ENCODE data around the gene KLHDC8B.

Gene KLHDC8B

GRCh38 chr3:49171119-49171774 is at the start of gene KLHDC8B:
Gene KLHDC8B (plus strand): TSS chr3:49171598. CDS start chr3:49172770, 1,172 bp downstream.
- DNase-seq (ENCODE audit: low spot score) = peak; percentile 70

GRCh38 chr3:49122022-49122421 is 49.4 kb upstream of the KLHDC8B start:
- DNase-seq (ENCODE audit: low spot score) = no peak

- no peak for DNase-seq (ENCODE audit: low spot score)
Measured at GRCh38 chr3:49122451-49122850, 48.9 kb upstream of the KLHDC8B start.

GRCh38 chr3:49122886-49123545 is 48.4 kb upstream of the KLHDC8B start:
- DNase-seq (ENCODE audit: low spot score) = no peak

- no peak for DNase-seq (ENCODE audit: low spot score)
Measured at GRCh38 chr3:49123687-49124086, 47.7 kb upstream of the KLHDC8B start.

GRCh38 chr3:49124203-49124602 is 47.2 kb upstream of the KLHDC8B start:
- no peak for DNase-seq (ENCODE audit: low spot score)

- no peak for DNase-seq (ENCODE audit: low spot score)
Measured at GRCh38 chr3:49124991-49125670, 46.3 kb upstream of the KLHDC8B start.

- no peak for DNase-seq (ENCODE audit: low spot score)
Measured at GRCh38 chr3:49131040-49131439, 40.4 kb upstream of the KLHDC8B start.

GRCh38 chr3:49131576-49131975 is 39.8 kb upstream of the KLHDC8B start:
- DNase-seq (ENCODE audit: low spot score) = no peak

- no peak for DNase-seq (ENCODE audit: low spot score)
Measured at GRCh38 chr3:49132073-49132436, 39.3 kb upstream of the KLHDC8B start.

- DNase-seq (ENCODE audit: low spot score) = peak; percentile 71
Measured at GRCh38 chr3:49132437-49133225, 38.8 kb upstream of the KLHDC8B start, which contains the start of gene LAMB2. Gene LAMB2 (minus strand): TSS chr3:49133050. CDS start chr3:49132867, 183 bp downstream.

- peak; percentile 89 for DNase-seq (ENCODE audit: low spot score)
Measured at GRCh38 chr3:49133226-49133951, 38.0 kb upstream of the KLHDC8B start.

GRCh38 chr3:49134471-49135265 is 36.7 kb upstream of the KLHDC8B start:
- DNase-seq (ENCODE audit: low spot score) = no peak

- DNase-seq (ENCODE audit: low spot score) = no peak
Measured at GRCh38 chr3:49135499-49135898, 35.9 kb upstream of the KLHDC8B start.

- no peak for DNase-seq (ENCODE audit: low spot score)
Measured at GRCh38 chr3:49140080-49140479, 31.3 kb upstream of the KLHDC8B start.

- DNase-seq (ENCODE audit: low spot score) = no peak
Measured at GRCh38 chr3:49148159-49148558, 23.2 kb upstream of the KLHDC8B start.

- DNase-seq (ENCODE audit: low spot score) = no peak
Measured at GRCh38 chr3:49151610-49152009, 19.8 kb upstream of the KLHDC8B start.

- no peak for DNase-seq (ENCODE audit: low spot score)
Measured at GRCh38 chr3:49153349-49153912, 18.0 kb upstream of the KLHDC8B start.

- DNase-seq (ENCODE audit: low spot score) = no peak
Measured at GRCh38 chr3:49157289-49157688, 14.1 kb upstream of the KLHDC8B start.

- no peak for DNase-seq (ENCODE audit: low spot score)
Measured at GRCh38 chr3:49158103-49158709, 13.2 kb upstream of the KLHDC8B start.
